HCEC 1CT (cell line): ENCODE data around the gene CASS4.

ENCODE experiments used
- DNase-seq: peaks from one replicate; pipeline ENCODE4 v3.0.0-alpha.2; 2017

The CASS4 gene

DNA sequence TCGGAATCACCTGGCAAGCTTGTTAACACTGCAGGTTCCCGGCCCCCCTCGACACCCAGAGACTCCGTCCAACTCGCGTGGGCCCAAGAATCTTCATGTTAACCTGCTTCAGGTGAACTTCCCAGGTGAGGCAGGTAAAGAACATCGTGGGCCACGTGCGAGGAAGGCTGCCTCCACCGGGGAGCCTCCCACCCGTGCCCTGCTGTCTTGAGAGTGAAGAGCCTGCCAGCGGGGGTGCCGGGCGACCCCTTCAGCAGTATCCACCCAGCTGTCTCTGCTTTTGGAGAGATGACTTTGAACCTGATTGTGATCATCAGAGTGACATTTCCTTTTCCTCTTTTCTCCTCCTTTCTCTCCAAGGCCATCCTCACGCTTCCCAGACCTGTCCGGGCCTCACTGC is 33.5 kb downstream of the CASS4 start:
- DNase-seq = no peak

DNA sequence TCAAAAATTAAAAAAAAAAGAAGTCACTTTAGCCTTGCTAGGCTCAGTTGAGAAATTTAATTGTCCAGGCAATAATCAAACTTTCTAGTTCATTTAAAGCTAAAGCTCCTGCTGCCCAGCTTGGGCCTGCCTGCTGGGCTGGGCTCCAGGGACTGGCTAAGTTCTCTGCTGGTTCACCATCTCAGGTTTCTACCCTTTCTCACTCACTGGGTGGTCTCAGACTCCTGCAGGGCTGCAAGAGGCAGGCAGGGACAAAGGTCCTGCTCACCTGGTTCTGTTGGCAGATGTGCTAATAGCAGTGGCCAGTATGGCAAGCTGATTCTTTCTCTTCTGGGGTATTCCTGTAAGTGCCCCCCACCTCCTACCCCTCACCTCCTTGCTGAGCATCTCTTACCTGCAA is 35.2 kb downstream of the CASS4 start:
- no peak for DNase-seq

DNA sequence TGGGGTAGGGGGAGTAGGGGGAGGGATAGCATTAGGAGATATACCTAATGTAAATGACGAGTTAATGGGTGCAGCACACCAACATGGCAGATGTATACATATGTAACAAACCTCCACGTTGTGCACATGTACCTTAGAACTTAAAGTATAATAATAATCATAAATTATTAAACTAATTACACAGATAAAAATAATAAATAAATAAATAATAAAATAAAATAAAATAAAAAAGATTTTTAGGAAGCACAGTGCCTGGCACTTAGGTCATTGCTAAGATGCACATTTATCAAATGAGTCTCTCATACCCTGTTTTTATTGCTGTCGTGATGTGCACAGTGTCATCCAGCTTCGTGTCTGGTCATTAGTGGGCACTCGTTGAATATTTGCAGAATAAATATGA is 37.4 kb downstream of the CASS4 start:
- DNase-seq = no peak

DNA sequence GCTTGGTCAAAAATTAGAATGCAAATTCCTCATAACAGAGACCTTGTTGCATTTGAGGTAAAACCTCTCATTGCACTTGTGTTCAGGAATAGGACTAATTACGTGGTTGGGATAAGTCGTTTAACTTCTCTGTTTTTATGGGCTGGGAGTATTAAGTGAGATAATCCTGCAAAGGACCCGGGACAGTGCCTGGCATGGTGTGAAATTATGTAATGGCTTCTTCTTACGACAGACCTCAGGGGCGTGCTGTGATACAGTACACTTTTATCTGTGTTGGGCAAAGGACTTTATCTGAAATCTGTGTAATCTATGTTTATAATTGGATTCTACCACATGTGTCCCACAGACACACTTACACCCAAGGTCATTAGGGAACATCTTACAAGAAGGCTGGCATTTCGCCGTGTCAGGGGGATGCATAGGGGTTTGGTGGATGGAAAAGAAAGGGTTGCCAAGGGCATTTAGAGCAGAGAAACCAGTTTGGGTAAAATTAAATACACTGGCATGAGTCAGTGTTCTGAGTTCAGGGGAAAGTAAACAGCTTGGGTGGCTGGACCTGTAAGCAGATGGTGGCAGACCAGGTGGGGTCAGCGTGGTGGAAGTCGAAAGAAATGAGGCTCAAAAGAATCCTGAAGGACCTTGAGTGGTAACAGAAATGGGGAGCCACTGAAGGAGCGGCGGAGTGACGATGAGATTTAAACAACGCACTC is 39.2 kb downstream of the CASS4 start:
- DNase-seq = no peak

DNA sequence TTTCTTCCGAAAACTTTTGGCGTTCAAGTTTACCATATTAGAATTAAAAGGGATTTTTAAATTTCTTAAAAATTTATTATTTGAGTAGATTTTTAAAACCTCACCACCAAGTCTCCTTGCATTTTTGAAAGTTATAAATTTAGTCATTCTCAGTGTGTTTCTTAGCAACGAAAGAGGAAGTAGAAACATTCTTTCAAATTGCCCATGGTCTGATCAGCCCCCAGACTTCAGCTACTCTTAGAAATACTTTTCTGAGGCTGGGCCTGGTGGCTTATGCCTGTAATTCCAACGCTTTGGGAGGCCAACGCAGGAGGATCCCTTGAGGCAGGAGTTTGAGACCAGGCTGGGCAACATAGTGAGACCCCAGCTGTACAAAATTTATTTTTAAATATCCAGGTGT is 41.3 kb downstream of the CASS4 start:
- no peak for DNase-seq

DNA sequence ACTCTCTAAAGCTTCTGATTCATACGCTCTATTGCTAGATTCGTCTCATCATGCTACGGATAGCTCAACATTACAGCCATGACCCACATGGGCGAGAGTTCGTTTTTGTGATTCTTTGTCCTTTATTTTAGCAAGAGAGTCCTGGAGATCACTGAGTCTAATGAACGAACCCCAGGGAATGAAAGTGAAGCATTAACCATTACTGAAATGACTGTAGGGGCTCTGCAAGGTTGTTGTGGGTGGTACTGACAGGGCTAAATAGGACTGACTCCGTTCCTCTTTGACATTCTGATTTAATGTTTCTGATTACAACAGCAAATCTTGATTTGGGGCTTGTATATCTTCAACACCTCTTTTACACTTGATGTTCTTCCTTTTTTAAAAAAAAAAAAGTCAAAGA is 42.7 kb downstream of the CASS4 start:
- no peak for DNase-seq

DNA sequence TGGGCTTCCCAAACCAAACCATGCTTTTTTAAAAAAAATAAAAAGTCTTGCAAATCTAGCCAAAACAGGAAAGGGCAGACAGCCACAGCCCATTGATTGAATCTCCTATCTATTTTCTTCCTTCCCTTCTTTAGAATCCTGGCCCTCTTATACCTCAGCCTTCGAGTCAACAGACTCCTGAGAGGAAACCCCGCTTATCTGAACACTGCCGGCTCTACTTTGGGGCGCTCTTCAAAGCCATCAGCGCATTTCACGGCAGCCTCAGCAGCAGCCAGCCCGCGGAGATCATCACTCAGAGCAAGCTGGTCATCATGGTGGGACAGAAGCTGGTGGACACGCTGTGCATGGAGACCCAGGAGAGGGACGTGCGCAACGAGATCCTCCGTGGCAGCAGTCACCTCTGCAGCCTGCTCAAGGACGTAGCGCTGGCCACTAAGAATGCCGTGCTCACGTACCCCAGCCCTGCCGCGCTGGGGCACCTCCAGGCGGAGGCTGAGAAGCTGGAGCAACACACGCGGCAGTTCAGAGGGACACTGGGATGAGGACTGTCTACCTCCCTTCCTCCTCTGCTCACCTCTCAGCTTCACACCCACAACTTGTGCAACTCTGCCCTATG is 46.3 kb downstream of the CASS4 start:
- no peak for DNase-seq

DNA sequence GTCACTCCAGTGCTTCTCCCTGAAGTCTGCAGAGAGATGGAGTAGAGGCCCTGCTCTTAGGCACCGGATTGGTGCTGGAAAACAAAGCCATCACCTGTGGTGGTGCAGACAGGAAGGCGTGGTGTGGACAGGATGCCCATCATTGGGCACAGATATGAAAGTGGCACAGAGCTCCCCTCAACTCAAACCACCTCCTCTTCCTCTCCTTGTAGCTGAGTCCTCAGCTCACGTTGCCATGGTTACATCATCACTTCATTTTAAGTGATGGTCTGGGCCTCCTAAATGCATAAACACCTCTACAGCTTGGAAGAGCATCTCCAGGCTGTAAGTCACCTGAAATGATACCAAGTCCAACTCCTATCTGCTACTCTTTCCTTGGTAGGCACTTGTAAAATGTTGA is 48.4 kb downstream of the CASS4 start:
- no peak for DNase-seq

DNA sequence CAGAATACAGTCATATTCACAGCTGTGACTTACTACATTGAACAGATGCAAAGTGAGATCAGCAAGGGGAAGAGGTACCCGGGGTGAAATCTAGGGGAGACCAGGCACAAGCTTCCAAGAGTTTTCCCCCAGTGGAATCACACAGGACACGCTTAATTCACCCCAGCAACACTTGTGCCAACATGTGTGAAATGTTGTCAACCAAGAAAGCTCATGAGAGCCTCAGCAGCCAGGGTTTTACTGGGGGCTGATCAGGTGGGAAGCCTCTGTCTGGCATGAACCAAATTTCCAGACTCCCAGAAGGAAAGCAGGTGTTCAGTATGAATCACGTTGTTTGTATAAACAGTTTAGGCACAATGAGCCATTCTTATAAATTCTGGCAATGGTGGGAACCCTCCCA is 49.5 kb downstream of the CASS4 start:
- DNase-seq = no peak

DNA sequence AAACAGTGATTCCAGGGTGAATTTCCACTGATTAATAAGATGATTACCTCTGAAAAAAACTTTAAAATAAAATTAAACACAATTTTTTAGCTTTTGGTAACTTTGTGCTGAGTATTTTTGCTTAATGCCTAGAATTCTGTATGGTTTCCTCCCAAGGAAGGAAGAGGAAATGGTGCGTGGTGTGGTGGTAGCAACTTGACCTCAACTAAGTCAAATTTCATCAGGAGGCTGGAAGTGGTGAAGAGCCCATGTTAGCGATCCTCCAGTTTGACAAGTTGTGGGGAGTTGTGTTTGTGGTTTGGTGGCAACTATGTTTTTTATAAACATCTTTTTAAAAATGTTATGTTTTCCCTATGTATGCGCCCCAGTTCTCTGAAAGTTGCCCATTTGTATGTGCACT is 51.4 kb downstream of the CASS4 start:
- no peak for DNase-seq

DNA sequence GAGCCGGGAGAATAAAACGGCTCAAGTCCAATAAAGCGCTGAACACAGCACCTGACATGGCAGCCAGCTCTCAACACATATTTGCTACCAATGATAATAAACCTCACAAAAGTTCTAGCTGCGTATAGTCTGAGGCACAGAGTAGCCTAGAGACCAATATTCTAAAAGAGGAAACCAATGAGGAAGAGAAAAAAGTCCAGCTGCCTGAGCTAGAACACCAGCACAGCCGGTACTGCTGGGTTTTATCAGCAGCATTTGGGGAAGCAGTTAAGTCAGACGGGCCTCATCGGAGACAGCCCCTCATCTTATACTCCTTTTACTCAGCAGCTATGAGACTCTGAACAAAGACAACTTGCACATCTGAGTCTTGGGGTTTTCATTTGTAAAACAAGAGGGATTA is 53.9 kb downstream of the CASS4 start:
- DNase-seq = no peak

DNA sequence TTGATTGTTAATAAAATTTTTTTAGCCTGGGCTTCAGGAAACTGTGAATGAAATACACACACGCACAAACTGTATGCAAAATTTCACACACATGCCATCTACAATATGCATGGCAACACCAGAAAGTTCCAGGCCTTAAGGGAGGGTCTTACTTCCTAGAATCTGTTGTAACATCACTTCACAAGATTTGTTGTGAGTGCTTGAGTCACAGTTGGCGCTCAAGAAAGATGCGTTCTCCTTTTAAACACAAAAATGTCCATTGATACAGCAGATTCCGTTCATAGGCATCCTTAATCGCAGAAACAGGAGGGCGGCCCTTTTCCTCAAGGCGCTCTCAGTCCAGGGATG is 55.9 kb downstream of the CASS4 start:
- no peak for DNase-seq

DNA sequence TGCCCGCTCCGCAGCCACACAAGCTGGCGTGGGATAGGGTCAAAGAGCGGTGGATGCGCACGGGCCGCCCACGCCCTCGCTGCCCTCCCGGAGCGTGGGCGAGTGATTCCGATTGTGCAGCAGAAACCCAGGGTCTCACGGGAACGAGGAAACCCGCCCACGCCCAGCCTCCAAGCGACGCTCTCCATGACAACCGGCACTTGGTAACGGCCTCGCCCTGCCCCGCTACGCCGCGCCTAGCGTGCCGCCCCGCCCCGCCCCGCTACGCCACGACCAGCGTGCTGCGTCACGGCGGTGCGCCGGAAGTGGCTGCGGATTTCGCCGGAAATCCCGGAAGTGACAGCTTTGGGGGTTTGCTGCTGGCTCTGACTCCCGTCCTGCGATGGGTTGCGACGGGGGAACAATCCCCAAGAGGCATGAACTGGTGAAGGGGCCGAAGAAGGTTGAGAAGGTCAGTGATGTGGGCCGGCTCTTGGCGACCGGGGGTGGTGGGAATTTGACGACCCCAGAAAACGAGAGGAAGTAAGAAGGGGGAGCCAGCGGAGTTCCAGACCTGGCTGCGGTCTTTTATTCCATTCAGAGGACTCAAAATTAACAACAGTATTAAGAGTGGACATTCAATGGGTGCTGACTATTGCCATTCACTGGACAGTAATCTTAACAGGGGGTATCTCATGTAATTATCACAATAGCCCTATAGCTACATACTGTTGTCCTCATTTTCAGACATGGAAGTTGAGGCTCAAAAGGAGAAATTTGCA is 56.4 kb downstream of the CASS4 start, which contains the start of gene RTF2:
RTF2 (plus strand) TSS at position 312 of the 761 bp plus-strand sequence; CDS start at position 383, 71 bp downstream.
- peak; percentile 92 for DNase-seq

DNA sequence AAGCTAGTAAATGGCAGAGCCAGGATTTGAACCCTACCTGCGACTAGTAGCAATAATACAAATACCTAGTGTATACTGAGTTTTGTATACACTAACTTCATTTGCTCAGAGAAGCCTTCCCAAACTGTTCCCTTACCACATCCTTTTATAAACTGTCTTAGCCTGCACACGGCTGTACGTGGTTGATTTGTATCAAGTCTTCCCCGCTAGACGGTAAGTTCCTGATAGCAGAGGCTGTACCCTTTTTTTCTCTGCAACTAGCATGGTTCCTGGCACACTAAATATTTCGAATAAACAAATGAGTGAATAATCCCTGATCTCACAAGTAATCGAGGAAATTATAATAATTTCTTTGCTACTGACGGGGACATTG is 57.0 kb downstream of the CASS4 start:
- DNase-seq = no peak

DNA sequence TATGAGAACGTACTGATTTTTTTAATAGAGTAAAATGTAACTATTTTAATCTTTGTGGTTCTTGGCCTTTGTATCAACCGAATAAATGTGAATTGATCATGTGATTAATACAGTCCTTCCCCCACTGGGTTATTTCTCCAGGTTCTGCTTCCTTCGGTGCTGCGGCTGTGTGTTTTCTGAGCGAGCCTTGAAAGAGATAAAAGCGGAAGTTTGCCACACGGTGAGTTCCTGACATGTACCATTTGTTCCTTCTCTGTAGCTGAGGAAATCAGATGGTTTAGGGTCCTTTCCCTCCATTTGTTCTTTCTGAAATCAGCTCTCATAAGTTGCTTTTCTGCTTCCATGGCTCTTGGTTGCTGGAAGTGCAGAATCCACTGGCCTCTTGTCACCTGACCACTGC is 71.9 kb downstream of the CASS4 start:
- DNase-seq = no peak

DNA sequence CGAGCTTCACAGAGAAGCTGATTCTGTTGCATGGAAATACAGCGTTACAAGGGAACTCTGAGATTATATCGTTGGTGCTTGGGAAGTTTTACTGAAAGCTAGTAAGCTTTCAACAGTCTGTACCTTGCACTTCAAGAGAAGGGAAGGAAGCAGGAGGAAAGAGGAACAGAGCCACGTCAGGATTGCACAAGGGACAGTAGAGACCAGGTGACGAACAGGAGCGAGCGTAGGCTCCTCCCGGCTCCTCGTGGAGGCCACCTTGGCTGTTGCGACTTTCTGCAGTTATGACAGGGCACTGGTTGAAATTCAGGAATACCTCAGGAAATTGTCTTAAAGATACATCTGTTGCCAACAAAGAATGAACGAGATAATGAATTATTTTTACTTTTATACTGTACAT is 75.2 kb downstream of the CASS4 start:
- DNase-seq = no peak

DNA sequence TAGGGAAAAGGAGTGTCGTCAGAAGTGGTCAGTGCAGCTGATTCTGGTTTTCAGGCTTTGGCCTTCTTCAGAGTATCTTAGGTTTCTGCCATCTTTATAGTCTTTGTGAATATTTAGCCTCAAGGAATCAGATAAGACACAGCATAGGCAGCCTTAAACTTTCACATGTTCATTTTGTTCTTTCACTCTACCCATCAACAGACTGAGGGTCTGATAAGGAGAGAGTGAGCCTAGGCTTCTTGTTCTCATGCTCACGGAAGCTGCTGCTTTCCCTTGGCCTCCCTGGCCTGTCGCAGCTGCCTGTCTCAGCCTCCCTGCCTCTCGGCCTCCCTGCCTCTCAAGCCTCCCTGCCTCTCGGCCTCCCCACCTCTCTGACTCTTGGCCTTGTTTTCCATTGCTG is 76.5 kb downstream of the CASS4 start:
- DNase-seq = no peak

DNA sequence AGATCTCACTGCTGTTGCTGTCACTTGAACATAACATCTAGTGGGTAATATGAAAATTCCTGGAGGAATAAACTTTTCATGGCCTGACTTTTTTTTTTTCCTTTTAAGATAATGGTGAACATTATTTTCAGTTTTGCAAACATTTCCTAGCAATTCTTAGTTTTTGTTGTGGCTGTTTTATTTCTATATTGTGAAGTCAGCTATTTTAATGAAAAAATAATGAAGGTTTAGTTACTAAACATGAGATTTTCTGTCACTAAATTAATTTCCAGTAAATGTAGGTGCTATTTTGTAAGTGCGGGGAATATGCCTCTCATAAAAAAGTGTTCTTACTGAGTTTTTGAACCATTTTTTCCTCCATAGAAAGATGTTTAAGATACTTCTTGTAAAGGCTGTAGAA is 89.1 kb downstream of the CASS4 start:
- no peak for DNase-seq

DNA sequence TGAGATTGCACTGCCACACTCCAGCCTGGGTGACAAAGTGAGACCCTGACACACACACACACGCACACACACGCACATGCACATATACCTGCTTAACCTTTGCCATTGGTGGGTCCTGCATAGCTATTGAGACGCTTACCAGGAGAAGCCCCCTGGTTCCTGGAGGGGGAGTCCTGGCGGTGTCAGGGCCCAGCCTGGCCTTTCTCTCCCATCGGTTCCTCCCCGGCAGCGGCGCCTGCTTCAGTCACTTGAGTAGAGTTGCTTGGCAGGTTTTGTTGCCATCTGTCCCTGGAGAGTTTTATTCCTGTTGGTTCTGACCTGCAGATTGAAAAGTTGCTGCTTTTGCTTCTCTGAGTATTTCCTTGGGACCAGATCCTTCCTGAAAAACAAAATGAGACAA is 91.9 kb downstream of the CASS4 start:
- DNase-seq = no peak

DNA sequence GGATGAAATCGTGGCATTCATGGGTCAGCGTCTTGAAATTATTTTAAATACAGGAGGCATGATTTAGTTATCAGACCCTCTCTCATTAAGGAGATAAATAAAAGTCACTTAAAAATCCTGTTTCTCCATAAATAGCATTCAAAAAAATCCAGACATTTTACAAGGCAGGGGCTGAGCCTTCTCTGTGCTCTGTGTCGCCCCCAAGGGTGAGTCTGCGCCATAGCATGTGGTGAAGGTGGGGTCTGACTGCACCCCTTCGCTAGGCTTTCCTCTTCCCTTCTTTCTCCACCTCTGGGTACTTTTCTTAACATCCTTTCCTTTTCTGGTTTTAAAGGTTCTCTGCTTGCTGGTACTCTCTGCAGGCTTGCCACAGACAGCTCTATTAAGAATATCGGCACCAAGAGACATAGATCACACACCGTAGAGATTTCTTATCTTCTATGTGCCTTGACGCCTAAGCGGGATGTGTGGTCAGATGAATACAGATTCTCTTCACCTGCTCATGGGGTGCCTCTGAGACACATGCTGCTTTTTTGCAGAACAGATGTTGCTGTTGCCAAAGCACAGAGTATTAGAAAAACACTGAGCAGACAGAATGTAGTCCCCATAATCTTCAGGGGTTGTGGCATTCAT is 92.4 kb downstream of the CASS4 start:
- no peak for DNase-seq

DNA sequence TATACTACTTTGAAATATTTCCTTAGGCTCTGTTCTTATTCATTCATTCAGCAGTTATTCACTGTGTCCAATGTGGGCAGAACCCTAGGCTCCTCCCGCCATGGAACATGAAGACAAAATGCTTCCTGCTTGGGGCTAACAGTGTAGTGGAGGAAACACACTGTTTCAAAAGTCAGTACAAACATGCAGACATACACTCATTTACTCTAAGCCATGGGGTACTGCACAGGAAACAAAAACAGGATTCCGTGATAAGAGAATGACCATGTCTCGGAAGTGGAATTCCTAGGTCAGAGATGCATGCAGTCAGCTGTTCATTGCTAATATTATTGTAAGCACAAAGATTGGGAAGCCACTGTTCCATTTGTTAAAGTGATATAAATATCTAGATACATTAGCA is 94.0 kb downstream of the CASS4 start:
- DNase-seq = no peak
